Measurements from ENCODE around the gene SPHK1. TPM values are rescaled to one million over a fixed set of nuclear protein-coding genes. Genes with fewer than 3 reads are reported as not detected.

SPHK1 gene
- total RNA-seq, 4 donors from 2014 or later = 7.9 to 33.2 (median 12.0) TPM

GRCh38 chr17:76353004-76353598, 31.3 kb upstream of the SPHK1 start:
- DNase-seq = no peak

GRCh38 chr17:76353599-76354316, 30.7 kb upstream of the SPHK1 start, which contains the start of gene PRPSAP1:
TSS of gene PRPSAP1 (minus strand) at chr17:76353916. CDS start at chr17:76353703, 213 bp downstream.
- intact Hi-C loops (cut with DNase I; ENCODE audit: low total_unique reads) = no loop called here
- no peaks in the 10 kb centered on the region for H3K36me3 ChIP-seq
- TF ChIP-seq CTCF (IDR thresholded peaks at IDR 0.05) (peak; percentile 47 to 76 (median 60)), POLR2A (IDR thresholded peaks at IDR 0.05) (peak; percentile 51 to 77)

More at GRCh38 chr17:76353004-76353598, 31.3 kb upstream of the SPHK1 start:
- TF ChIP-seq POLR2A (IDR thresholded peaks at IDR 0.05) = no peak
- TF ChIP-seq CTCF (IDR thresholded peaks at IDR 0.05) = no peak
- intact Hi-C loops (cut with DNase I; ENCODE audit: low total_unique reads) = no loop called here
- no peaks in the 10 kb centered on the region for H3K36me3 ChIP-seq
- no peaks in the 10 kb centered on the region for H3K9me3 ChIP-seq
- H3K4me3 ChIP-seq = peak overlapping the region; percentile 60 to 85
- H3K27ac ChIP-seq = peak overlapping the region; percentile 70 to 88
- H3K27me3 ChIP-seq = no peaks in the 10 kb centered on the region
- H3K4me1 ChIP-seq = no peaks in the 10 kb centered on the region

GRCh38 chr17:76354317-76354729, 30.1 kb upstream of the SPHK1 start:
- TF ChIP-seq CTCF (IDR thresholded peaks at IDR 0.05) = no peak
- TF ChIP-seq POLR2A (IDR thresholded peaks at IDR 0.05) = no peak
- intact Hi-C loops (cut with DNase I; ENCODE audit: low total_unique reads) = no loop called here

More at GRCh38 chr17:76353599-76354316, 30.7 kb upstream of the SPHK1 start, which contains the start of gene PRPSAP1:
- Histone ChIP-seq H3K9me3 (no peaks in the 10 kb centered on the region), H3K27ac (peak within 1 kb of the TSS; percentile 70 to 88), H3K4me3 (peak within 1 kb of the TSS; percentile 60 to 85), H3K4me1 (no peaks in the 10 kb centered on the region), H3K27me3 (no peaks in the 10 kb centered on the region)
- DNase-seq = peak; percentile 79 to 83

GRCh38 chr17:76354747-76355310, 29.6 kb upstream of the SPHK1 start:
- H3K4me3 ChIP-seq = no peak overlapping the region
- intact Hi-C loops (cut with DNase I; ENCODE audit: low total_unique reads) = no loop called here
- DNase-seq = no peak
- H3K27ac ChIP-seq = no peak overlapping the region
- no peaks in the 10 kb centered on the region for H3K27me3 ChIP-seq
- TF ChIP-seq CTCF (IDR thresholded peaks at IDR 0.05) (no peak), POLR2A (IDR thresholded peaks at IDR 0.05) (no peak)
- H3K36me3 ChIP-seq = no peaks in the 10 kb centered on the region
- no peaks in the 10 kb centered on the region for H3K4me1 ChIP-seq
- no peaks in the 10 kb centered on the region for H3K9me3 ChIP-seq

More at GRCh38 chr17:76354317-76354729, 30.1 kb upstream of the SPHK1 start:
- no peaks in the 10 kb centered on the region for H3K27me3 ChIP-seq
- peak overlapping the region in 1 of 2 donors; percentile 70 for H3K27ac ChIP-seq
- no peaks in the 10 kb centered on the region for H3K4me1 ChIP-seq
- no peaks in the 10 kb centered on the region for H3K9me3 ChIP-seq
- DNase-seq = no peak
- no peaks in the 10 kb centered on the region for H3K36me3 ChIP-seq
- peak overlapping the region; percentile 60 to 85 for H3K4me3 ChIP-seq
